ENCODE results near the gene MAGT1.
"Not testable (repeated sequence)": the region's sequence is repeated elsewhere in the genome, so short reads cannot be mapped to it uniquely, and the experiment has no call there.

MAGT1 gene

GRCh38 chrX:77894921-77895886 is at the start of gene MAGT1:
MAGT1 (minus strand) TSS chrX:77895435; CDS start chrX:77895410, 25 bp downstream.
- peak; percentile 93 for DNase-seq (ENCODE audit: low read depth)

GRCh38 chrX:77945031-77945430 is 49.8 kb upstream of the MAGT1 start:
- DNase-seq (ENCODE audit: low read depth) = not testable (repeated sequence)

DNA sequence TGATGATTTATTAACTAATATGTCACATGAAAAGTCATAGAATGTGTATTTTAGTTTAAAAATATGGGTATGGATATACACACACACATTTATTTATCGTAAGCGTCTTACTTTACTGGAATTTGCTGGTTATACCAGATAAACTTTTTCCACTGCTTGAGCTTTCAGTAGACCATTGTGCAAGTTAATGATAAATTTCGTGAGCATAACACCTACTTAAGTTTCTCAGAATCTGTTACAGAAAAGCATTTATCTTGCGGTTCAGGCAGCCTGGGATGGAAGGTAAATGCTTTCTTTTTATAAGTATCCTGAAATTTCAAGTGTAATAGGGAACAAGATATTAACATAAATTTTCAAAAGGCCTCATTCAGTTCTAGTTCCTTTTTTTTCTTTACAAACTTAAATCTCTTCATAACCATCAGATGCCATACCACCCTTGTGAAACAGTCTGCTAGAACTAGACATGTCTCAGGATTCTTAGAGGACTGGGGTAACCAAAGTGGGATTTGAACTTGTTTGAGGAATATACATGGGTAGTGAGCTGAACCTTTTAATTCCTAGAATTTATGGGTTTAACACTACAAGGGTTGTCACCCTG is 42.9 kb upstream of the MAGT1 start:
- DNase-seq (ENCODE audit: low read depth) = no peak

DNA sequence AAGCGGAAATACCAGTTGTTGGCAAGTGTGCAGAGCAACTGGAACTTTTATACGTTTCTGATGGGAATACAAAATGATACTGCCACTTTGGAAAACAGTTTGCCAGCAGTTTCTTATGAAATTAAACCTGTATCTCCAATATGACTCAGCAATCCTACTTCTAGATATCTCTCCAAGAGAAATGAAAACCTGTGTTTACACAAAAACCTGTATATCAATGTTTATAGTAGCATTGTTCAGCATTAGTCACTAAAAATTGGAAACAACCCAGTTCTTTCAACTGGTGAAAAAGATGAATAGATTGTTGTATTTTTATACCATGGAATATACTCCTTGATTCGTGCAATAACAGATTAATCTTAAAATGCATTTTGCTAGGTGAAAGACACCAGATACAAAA is 42.1 kb upstream of the MAGT1 start:
- DNase-seq (ENCODE audit: low read depth) = no peak

DNA sequence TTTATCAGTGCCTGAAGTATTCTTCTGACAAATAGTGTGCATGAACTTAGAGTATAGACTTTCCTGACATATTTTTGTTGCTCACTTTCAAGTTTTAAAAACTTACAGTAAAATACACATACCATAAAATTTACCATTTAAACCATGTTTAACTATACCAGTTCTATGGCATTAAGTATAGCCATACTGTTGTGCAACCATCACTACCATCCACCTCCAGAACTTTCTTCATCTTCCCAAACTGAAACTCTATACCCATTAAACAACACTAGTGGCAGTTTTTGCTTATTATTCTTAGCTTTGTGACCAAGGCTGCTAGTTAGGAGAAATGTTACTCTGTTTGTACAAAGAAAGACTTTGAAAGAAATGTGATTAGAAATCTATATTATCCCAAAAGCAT is 41.1 kb upstream of the MAGT1 start:
- DNase-seq (ENCODE audit: low read depth) = no peak

DNA sequence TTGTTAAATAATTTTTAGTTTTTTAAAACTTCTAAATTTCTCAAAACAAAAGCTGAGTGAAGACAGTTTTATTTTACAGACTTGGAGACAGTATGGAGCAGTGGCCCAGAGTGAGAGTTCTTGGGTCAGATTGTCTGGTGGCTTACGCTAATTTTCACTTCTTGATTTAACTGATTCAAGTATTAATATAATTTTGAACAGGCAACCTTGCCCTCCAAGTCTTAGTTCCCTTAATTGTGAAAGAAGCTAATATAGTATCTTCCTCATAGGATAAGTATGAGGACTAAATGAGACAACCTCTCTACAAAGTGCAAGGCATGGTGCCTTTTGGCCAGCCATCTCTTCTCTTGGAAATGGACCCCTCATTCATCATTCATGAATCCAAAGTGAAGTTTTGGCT is 40.7 kb upstream of the MAGT1 start:
- DNase-seq (ENCODE audit: low read depth) = no peak

GRCh38 chrX:77930581-77930980 is 35.3 kb upstream of the MAGT1 start:
- DNase-seq (ENCODE audit: low read depth) = no peak

- no peak for DNase-seq (ENCODE audit: low read depth)
Observed at GRCh38 chrX:77925764-77926163, 30.5 kb upstream of the MAGT1 start.

GRCh38 chrX:77924320-77924859 is 29.2 kb upstream of the MAGT1 start:
- DNase-seq (ENCODE audit: low read depth) = no peak

GRCh38 chrX:77922787-77923186 is 27.6 kb upstream of the MAGT1 start:
- DNase-seq (ENCODE audit: low read depth) = no peak

GRCh38 chrX:77919370-77919769 is 24.1 kb upstream of the MAGT1 start:
- DNase-seq (ENCODE audit: low read depth) = not testable (repeated sequence)

DNA sequence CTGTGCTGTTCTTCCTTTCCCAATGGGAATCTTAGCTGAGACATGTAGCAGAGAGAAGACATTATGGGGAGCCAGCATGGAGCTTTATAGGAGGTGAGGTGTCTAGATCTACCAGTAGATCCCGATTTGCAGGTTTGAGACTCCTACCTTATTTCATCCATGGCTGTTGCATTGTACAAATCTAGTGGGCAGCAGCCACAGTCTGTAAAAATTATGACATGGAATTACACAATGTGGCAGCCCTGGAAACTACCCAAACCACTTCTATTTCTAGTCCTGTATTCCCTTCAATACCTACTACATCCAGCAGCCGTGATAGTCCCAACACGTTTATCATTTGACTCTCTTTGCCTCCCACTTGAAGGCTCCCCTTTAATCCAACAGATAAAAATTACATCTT is 23.3 kb upstream of the MAGT1 start:
- no peak for DNase-seq (ENCODE audit: low read depth)

DNA sequence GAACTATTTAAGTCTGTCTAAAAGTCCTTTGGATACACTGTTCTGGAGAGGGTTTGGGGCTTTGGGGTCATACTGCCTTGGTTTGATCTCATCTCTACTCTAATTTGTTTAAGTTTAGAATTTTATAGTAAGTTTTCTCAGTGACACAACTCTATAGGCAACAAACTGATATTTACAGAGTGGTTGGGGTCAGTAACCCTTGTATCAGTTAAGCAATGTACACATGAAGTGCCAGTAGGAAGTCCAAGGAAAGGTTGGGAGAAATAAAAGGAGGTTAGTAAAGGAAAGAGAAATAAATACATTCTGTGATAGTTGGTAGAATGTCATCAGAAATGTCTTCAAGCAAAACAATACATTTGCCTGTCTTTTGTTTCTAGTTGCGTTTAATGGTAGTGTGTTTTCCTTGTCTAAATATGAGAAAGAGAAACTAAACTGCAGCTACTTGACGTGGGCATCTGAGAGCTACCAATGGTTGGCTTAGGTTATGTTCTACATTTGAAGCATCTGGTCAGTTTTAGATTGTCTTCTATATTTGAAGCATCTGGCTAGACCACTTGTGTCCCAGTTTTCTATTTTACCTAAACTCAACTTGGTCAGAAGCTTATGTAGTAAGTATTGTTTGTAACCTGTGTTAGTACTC is 22.2 kb upstream of the MAGT1 start:
- DNase-seq (ENCODE audit: low read depth) = no peak

DNA sequence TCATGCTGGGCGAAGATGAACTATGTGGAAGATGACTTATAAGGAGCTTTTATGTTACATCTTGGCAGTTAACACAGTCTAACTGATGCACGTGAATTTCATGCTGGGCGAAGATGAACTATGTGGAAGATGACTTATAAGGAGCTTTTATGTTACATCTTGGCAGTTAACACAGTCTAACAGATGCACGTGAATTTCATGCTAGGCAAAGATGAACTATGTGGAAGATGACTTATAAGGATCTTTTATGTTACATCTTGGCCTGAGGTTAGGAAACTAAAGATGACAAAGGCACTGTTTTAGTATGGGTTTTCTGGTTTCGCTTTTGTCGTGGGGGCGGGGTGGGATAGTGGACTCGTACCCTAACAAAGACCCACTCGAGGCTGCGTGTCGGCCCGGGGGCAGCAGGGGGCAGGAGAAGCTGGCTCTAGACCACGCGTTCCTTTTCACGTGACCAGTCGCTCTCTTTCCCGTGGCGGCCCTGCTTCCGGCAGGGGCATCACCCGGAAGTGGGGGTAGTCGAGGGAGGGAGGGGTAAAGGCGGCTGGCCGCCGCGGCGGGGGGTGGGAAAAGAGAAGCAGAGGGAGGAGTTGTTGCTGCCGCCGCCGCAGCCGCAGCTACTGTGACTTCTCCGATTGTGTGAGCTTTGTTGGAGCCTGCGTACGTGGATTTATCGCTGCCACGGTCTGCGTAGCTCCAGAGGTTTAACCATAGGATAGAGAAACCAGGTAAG is 15.0 kb upstream of the MAGT1 start, which contains the start of gene ATP7A:
TSS of gene ATP7A (plus strand) at position 586 of the 733 bp plus-strand sequence. CDS start 60,949 bp downstream, outside the sequence.
- peak; percentile 81 for DNase-seq (ENCODE audit: low read depth)

GRCh38 chrX:77901506-77901905 is 6.3 kb upstream of the MAGT1 start:
- no peak for DNase-seq (ENCODE audit: low read depth)

DNA sequence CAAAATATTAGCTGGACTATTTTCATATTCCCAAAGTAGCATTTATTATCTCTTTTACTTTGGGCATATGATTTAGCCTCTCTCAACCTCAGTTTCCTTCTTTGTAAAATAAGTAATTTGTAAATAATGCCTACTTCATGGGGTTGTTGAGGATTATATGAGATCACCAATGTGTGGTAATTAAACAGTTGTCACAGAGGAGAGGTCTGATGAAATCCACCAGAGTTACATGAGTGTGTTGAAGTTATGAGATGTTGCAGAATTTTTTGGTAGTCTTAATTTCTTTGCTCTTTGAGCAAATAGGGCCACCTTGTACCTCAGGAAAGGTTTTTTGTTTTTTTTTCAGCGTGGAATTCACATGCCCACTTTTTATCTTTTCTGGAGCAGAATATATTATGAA is 5.5 kb upstream of the MAGT1 start:
- DNase-seq (ENCODE audit: low read depth) = no peak

DNA sequence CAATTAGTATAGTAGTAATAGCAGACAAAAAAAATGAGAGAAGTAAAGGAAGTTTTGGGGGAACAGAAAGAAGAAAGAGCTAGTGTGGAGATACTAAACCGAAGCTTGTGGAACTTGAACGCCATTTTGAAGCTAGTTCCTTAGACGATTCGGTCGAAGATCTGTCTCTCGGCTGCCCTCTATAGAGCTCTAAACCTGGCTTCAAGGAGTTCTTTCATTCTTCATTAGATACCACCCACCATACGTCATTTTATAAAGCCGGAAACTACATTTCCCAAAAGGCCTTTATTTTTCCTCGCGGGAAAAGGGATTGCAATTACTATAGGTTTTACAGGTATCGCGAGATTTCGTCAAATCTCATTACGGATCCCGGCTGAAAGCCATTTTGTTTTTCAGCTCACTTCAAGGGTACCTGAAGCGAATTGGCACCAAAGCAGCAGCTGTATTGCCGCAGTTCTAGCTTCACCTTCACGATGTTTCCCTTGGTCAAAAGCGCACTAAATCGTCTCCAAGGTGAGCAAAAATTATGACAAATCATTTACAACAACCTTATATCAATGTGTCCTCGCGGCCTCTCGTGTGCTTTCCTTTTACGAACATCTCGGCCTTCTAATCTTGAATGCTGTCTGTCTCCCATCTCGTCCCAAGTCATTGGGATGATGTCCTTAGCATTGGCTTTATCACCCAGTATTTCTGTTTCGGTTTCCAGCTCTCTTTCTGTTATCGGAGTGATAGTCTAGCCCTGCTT is 4.0 kb upstream of the MAGT1 start, which contains the start of gene COX7B:
TSS of gene COX7B (plus strand) at position 388 of the 748 bp plus-strand sequence. CDS start at position 474, 86 bp downstream.
- DNase-seq (ENCODE audit: low read depth) = peak; percentile 93

DNA sequence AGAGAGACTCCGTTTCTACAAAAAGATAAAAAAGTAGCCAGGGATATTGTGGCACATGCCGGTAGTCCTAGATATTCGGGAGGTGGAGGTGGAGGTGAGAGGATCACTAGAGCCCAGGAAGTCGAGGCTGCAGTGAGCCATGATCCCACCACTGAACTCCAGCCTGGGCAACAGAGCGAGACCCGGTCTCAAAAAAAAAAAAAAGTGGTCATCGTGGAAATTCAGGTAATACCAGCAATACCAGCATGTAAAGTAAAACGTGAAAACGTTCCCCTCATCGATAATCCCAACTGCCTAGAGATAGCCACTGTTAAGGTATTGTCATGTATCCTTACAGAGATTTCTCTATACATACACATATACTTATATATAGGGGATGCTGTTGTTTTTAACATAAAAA is 1.5 kb downstream of the MAGT1 start:
- no peak for DNase-seq (ENCODE audit: low read depth)

DNA sequence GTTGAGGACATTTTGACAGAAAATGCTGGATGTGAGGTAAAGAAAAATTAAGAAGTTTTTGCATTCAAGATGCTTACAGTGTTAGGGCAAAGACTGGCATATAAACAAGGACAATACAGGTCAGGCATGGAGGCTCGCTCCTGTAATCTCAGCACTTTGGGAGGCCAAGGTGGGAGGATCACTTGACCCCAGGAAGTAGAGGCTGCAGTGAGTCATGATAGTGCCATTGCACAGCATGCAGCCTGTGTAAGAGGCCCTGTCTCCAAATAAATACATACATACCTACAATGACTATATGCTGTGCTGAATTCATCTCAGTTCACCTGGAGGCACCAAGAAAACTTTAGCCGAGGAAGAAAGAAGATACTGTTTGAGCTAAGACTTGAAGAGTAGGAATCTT is 2.3 kb downstream of the MAGT1 start:
- DNase-seq (ENCODE audit: low read depth) = no peak

GRCh38 chrX:77881418-77881817 is 13.8 kb downstream of the MAGT1 start:
- not testable (repeated sequence) for DNase-seq (ENCODE audit: low read depth)

GRCh38 chrX:77875372-77875771 is 19.9 kb downstream of the MAGT1 start:
- DNase-seq (ENCODE audit: low read depth) = no peak
